Adrenal gland (tissue), 12 donors: Measurements from ENCODE around the gene RGMB. TPM values are rescaled to one million over a fixed set of nuclear protein-coding genes. Genes with fewer than 3 reads are reported as not detected.

ENCODE experiments used
- DNase-seq, 7 donors: peaks; one replicate each; pipeline ENCODE4 v3.0.0-alpha.2; 2019 to 2020
- H3K27ac ChIP-seq, 5 donors: fragments of 200-600 bp; sonication (generic) in 4 of 5; 1 replicate in 3 of 5; 2 replicates in 2 of 5; pipeline versions ENCODE4 v1.5.1 to v1.8.0; 2016 to 2020; ENCODE audit warnings: mild to moderate bottlenecking in 1 of 5
- H3K27me3 ChIP-seq: fragments of 200-600 bp; 2 replicates; pipeline ENCODE4 v1.8.0; 2021
- H3K36me3 ChIP-seq, 2 donors: fragments of 200-600 bp; replicated peaks in 1 of 2; 1 replicate in 1 of 2; 2 replicates in 1 of 2; pipeline versions ENCODE4 v1.5.1 to v1.8.0; 2018 to 2022
- H3K4me1 ChIP-seq, 2 donors: fragments of 200-600 bp; replicated peaks in 1 of 2; 1 replicate in 1 of 2; 2 replicates in 1 of 2; pipeline versions ENCODE4 v1.5.1 to v1.8.0; 2018 to 2021
- H3K4me3 ChIP-seq, 4 donors: fragments of 200-600 bp; sonication (generic) in 3 of 4; one replicate each; pipeline ENCODE4 v1.5.1; 2016 to 2018
- H3K9me3 ChIP-seq, 3 donors: fragments of 200-600 bp; sonication (generic) in 1 of 3; replicated peaks in 1 of 3; 1 replicate in 2 of 3; 2 replicates in 1 of 3; pipeline versions ENCODE4 v1.5.1 to v1.8.0; 2016 to 2021
- CTCF ChIP-seq, 6 experiments: fragments of 450-650 bp in 4 of 6; fragments of 200-600 bp in 2 of 6; sonication (generic) in 1 of 6; IDR thresholded peaks; 1 replicate in 5 of 6; 2 replicates in 1 of 6; pipeline versions ENCODE4 v1.5.1 to v1.8.0; 2016 to 2021; ENCODE audit warnings: antibody characterized with exemption in 6 of 6, mild to moderate bottlenecking in 2 of 6, moderate library complexity in 1 of 6
- POLR2A ChIP-seq, 2 donors: fragments of 450-650 bp; IDR thresholded peaks; one replicate each; pipeline ENCODE4 v1.6.1; 2017; ENCODE audit warnings: antibody characterized with exemption in 2 of 2, mild to moderate bottlenecking in 2 of 2, moderate library complexity in 1 of 2
- WGBS, 4 donors: extraction: QIAGEN DNeasy Blood & Tissue Kit in 2 of 4; methylation state at CpG; one replicate each; pipeline versions ENCODE4 v1.1.5 to v1.1.7; 2013 to 2017; 5-methylcytosine and 5-hydroxymethylcytosine counted together
- intact Hi-C, 2 donors: fragments of 100-400 bp; cut with DNase I; formaldehyde crosslinking; loops; one replicate each; pipeline versions ENCODE4 v1.14.1 to v1.15.0; 2022 to 2023
- polyA plus RNA-seq, 3 donors: library from polyadenylated mRNA; stranded (reverse); fragments of 200-250 nt in 2 of 3; fragments of 350-450 nt in 1 of 3; fragmentation: Illumina TruSeq in 1 of 3; extraction: RNeasy Lipid Tissue Mini Kit (QIAGEN cat#74804) in 1 of 3; gene quantifications; one replicate each; pipeline ENCODE4 v1.2.3, GENCODE V29; 2013 to 2014
- total RNA-seq, 9 donors: library from RNA; depleted of rRNA in 4 of 9; stranded (reverse); fragments of >200 nt in 4 of 9; fragments of 120-200 nt in 1 of 9; fragmentation: NEBNext Ultra II Directional in 1 of 9; extraction: Animal tissue kit (Norgen Biotek cat#: 25700) in 1 of 9; gene quantifications; one replicate each; pipeline versions ENCODE4 v1.1.0 to v1.2.4, GENCODE V29; 2013 to 2023
- donor health status: healthy with polysubstance abuse.
- donor health status: Bipolar disorder and iron deficiency.
- donor health status: DM: yes; HTN: yes; CAD: no.
- donor health status: DM: no; HTN: no; CAD: no.
- donor health status: DM: no; HTN: no; CAD: no.
- donor health status: DM: yes; HTN: yes; CAD: no.

RGMB gene
- total and polyA plus RNA-seq, 12 donors: 1.0 to 14.4 (median 9.6) TPM

- intact Hi-C loops: no loop called here
- WGBS, 4 donors: 85 to 88% (median 88%) methylated on average over 6 of the region's 6 CpGs
Observed at GRCh38 chr5:98816582-98817222, 43.2 kb downstream of the RGMB start.

GRCh38 chr5:98825582-98826375, 52.3 kb downstream of the RGMB start:
- no peak for DNase-seq
- TF ChIP-seq POLR2A (IDR thresholded peaks at IDR 0.05) (no peak), CTCF (IDR thresholded peaks at IDR 0.05) (no peak)
- peaks cover 0 to 6% (median 3%) of the 10 kb centered on the region in 3 donors for H3K9me3 ChIP-seq
- H3K27ac ChIP-seq: no peak overlapping the region
- H3K27me3 ChIP-seq: no peaks in the 10 kb centered on the region
- no peaks in the 10 kb centered on the region for H3K36me3 ChIP-seq
- H3K4me3 ChIP-seq: no peak overlapping the region
- WGBS, 4 donors: 84 to 96% (median 87%) methylated on average over 4 of the region's 4 CpGs
- intact Hi-C loops: no loop called here
- H3K4me1 ChIP-seq: no peaks in the 10 kb centered on the region

More at GRCh38 chr5:98816582-98817222, 43.2 kb downstream of the RGMB start:
- no peaks in the 10 kb centered on the region for H3K36me3 ChIP-seq
- TF ChIP-seq CTCF (IDR thresholded peaks at IDR 0.05) (no peak), POLR2A (IDR thresholded peaks at IDR 0.05) (no peak)
- no peaks in the 10 kb centered on the region for H3K27me3 ChIP-seq
- DNase-seq: peak in 1 of 7 donors; percentile 7
- H3K4me3 ChIP-seq: no peak overlapping the region
- H3K9me3 ChIP-seq: peaks cover 0 to 6% (median 5%) of the 10 kb centered on the region in 3 donors
- H3K27ac ChIP-seq: no peak overlapping the region
- no peaks in the 10 kb centered on the region for H3K4me1 ChIP-seq

GRCh38 chr5:98827161-98827560, 53.7 kb downstream of the RGMB start:
- no peak overlapping the region for H3K27ac ChIP-seq

More at GRCh38 chr5:98827161-98827560, 53.7 kb downstream of the RGMB start:
- intact Hi-C loops: no loop called here
- no peak for TF ChIP-seq POLR2A (IDR thresholded peaks at IDR 0.05)
- peak; percentile 28 to 60 (median 50) for TF ChIP-seq CTCF (IDR thresholded peaks at IDR 0.05)
- Histone ChIP-seq H3K36me3 (no peaks in the 10 kb centered on the region), H3K9me3 (no peaks in the 10 kb centered on the region), H3K4me3 (no peak overlapping the region), H3K4me1 (no peaks in the 10 kb centered on the region), H3K27me3 (no peaks in the 10 kb centered on the region)
- DNase-seq: no peak
- 28 to 41% (median 36%) methylated on average over 1 of the region's 1 CpG for WGBS, 4 donors
